ENCODE results near the gene SCAP. TPM values are rescaled to one million over a fixed set of nuclear protein-coding genes. Genes with fewer than 3 reads are reported as not detected.

Gene SCAP
- total and polyA plus RNA-seq, 2 of the 13 experiments (the other 11 are each of a cell fraction or from before 2014, with no cell fraction given): 40.4 to 53.3 TPM

DNA sequence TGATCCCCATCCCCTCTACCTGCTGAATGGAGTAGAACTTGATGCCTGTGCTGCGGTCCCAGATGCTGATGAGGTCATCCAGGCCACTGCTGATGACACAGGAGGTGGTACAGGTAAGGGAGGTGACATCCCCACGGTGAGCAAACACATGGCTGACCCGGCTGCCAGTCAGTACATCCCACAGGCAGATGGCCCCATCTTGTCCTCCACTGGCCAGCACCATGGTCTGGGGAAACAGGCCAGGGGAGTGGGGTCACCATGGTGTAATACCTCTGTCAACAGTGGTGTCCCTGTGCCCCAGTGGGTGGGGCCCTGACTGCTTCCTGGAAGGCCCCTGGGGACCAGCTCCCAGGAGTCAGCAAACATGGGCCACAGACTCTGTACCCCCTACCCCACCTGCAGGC is 61.6 kb downstream of the SCAP start (continued):
- TF ChIP-seq, protein P1, sequence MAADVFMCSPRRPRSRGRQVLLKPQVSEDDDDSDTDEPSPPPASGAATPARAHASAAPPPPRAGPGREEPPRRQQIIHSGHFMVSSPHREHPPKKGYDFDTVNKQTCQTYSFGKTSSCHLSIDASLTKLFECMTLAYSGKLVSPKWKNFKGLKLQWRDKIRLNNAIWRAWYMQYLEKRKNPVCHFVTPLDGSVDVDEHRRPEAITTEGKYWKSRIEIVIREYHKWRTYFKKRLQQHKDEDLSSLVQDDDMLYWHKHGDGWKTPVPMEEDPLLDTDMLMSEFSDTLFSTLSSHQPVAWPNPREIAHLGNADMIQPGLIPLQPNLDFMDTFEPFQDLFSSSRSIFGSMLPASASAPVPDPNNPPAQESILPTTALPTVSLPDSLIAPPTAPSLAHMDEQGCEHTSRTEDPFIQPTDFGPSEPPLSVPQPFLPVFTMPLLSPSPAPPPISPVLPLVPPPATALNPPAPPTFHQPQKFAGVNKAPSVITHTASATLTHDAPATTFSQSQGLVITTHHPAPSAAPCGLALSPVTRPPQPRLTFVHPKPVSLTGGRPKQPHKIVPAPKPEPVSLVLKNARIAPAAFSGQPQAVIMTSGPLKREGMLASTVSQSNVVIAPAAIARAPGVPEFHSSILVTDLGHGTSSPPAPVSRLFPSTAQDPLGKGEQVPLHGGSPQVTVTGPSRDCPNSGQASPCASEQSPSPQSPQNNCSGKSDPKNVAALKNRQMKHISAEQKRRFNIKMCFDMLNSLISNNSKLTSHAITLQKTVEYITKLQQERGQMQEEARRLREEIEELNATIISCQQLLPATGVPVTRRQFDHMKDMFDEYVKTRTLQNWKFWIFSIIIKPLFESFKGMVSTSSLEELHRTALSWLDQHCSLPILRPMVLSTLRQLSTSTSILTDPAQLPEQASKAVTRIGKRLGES (CRISPR knock-in tag; IDR thresholded peaks at IDR 0.05; ENCODE audit: borderline replicate concordance): no peak
- no peak for TF ChIP-seq SP5 (CRISPR knock-in tag; IDR thresholded peaks at IDR 0.05; ENCODE audit: borderline replicate concordance, low read depth)
- TF ChIP-seq, protein P2, sequence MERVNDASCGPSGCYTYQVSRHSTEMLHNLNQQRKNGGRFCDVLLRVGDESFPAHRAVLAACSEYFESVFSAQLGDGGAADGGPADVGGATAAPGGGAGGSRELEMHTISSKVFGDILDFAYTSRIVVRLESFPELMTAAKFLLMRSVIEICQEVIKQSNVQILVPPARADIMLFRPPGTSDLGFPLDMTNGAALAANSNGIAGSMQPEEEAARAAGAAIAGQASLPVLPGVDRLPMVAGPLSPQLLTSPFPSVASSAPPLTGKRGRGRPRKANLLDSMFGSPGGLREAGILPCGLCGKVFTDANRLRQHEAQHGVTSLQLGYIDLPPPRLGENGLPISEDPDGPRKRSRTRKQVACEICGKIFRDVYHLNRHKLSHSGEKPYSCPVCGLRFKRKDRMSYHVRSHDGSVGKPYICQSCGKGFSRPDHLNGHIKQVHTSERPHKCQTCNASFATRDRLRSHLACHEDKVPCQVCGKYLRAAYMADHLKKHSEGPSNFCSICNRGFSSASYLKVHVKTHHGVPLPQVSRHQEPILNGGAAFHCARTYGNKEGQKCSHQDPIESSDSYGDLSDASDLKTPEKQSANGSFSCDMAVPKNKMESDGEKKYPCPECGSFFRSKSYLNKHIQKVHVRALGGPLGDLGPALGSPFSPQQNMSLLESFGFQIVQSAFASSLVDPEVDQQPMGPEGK (CRISPR knock-in tag; IDR thresholded peaks at IDR 0.05): peak; percentile 52; the same call in 1 of the 2 replicates
- TF ChIP-seq SP4 (CRISPR knock-in tag; IDR thresholded peaks at IDR 0.05): 0 out of 2 replicates have a peak, but pooled peaks have one; percentile 42
- TF ChIP-seq ATF5 (CRISPR knock-in tag; IDR thresholded peaks at IDR 0.05; ENCODE audit: low read depth): no peak
- TF ChIP-seq ZNF652 (CRISPR knock-in tag; IDR thresholded peaks at IDR 0.05; ENCODE audit: borderline replicate concordance, low read depth): no peak
- no peak for TF ChIP-seq MXI1 (IDR thresholded peaks at IDR 0.05; ENCODE audit: borderline replicate concordance, low read depth, low read length)
- 0 out of 2 replicates have a peak, but pooled peaks have one; percentile 30 for TF ChIP-seq RARA (CRISPR knock-in tag; IDR thresholded peaks at IDR 0.05)
- TF ChIP-seq IKZF4 (CRISPR knock-in tag; IDR thresholded peaks at IDR 0.05; ENCODE audit: borderline replicate concordance, low read depth, not compliant biosample characterization): no peak
- TF ChIP-seq ZFYVE20 (CRISPR knock-in tag; IDR thresholded peaks at IDR 0.05; ENCODE audit: borderline replicate concordance, low read depth): no peak
- TF ChIP-seq GPN1 (CRISPR knock-in tag; IDR thresholded peaks at IDR 0.05; ENCODE audit: borderline replicate concordance): no peak
- TF ChIP-seq ZNF83 (CRISPR knock-in tag; IDR thresholded peaks at IDR 0.05; ENCODE audit: borderline replicate concordance): no peak
- TF ChIP-seq ZBTB1 (CRISPR knock-in tag; IDR thresholded peaks at IDR 0.05; ENCODE audit: borderline replicate concordance): no peak
- no peak for TF ChIP-seq AGO1 (IDR thresholded peaks at IDR 0.05; ENCODE audit: low read depth, low read length, poor library complexity, severe bottlenecking)
- TF ChIP-seq BCL6 (CRISPR knock-in tag; IDR thresholded peaks at IDR 0.05): 0 out of 2 replicates have a peak, but pooled peaks have one; percentile 29
- TF ChIP-seq ZNF713 (CRISPR knock-in tag; IDR thresholded peaks at IDR 0.05): no peak
- TF ChIP-seq MAZ (IDR thresholded peaks at IDR 0.05; ENCODE audit: borderline replicate concordance, low read depth, low read length): no peak
- peak; percentile 25; the same call in 1 of the 2 replicates for TF ChIP-seq MAZ (CRISPR knock-in tag; IDR thresholded peaks at IDR 0.05; ENCODE audit: low read depth)
- TF ChIP-seq SMC3 (IDR thresholded peaks at IDR 0.05; ENCODE audit: low read length): no peak
- TF ChIP-seq U2AF1 (optimal IDR thresholded peaks at IDR 0.05; ENCODE audit: low read depth, low read length): no peak
- no peak for TF ChIP-seq NONO (IDR thresholded peaks at IDR 0.05)
- 0 out of 2 replicates have a peak, but pooled peaks have one; percentile 42 for TF ChIP-seq NONO (CRISPR knock-in tag; conservative IDR thresholded peaks at IDR 0.05)
- TF ChIP-seq TARDBP (CRISPR knock-in tag; IDR thresholded peaks at IDR 0.05): 0 out of 2 replicates have a peak, but pooled peaks have one; percentile 32
- TF ChIP-seq, protein P3, sequence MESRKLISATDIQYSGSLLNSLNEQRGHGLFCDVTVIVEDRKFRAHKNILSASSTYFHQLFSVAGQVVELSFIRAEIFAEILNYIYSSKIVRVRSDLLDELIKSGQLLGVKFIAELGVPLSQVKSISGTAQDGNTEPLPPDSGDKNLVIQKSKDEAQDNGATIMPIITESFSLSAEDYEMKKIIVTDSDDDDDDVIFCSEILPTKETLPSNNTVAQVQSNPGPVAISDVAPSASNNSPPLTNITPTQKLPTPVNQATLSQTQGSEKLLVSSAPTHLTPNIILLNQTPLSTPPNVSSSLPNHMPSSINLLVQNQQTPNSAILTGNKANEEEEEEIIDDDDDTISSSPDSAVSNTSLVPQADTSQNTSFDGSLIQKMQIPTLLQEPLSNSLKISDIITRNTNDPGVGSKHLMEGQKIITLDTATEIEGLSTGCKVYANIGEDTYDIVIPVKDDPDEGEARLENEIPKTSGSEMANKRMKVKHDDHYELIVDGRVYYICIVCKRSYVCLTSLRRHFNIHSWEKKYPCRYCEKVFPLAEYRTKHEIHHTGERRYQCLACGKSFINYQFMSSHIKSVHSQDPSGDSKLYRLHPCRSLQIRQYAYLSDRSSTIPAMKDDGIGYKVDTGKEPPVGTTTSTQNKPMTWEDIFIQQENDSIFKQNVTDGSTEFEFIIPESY (CRISPR knock-in tag; IDR thresholded peaks at IDR 0.05): no peak

Measured in HepG2 (cell line).